Tracheal epithelial cell (primary cell): ENCODE data around the gene FCRL6. TPM values are rescaled to one million over a fixed set of nuclear protein-coding genes. Genes with fewer than 3 reads are reported as not detected.

Experiments used
- total RNA-seq: library from RNA; depleted of rRNA; stranded (reverse); fragments of >200 nt; gene quantifications from 2 replicates; pipeline ENCODE4 v1.2.1, GENCODE V29; 2014

The FCRL6 gene, protein sequence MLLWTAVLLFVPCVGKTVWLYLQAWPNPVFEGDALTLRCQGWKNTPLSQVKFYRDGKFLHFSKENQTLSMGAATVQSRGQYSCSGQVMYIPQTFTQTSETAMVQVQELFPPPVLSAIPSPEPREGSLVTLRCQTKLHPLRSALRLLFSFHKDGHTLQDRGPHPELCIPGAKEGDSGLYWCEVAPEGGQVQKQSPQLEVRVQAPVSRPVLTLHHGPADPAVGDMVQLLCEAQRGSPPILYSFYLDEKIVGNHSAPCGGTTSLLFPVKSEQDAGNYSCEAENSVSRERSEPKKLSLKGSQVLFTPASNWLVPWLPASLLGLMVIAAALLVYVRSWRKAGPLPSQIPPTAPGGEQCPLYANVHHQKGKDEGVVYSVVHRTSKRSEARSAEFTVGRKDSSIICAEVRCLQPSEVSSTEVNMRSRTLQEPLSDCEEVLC
- not detected in 2 replicates for total RNA-seq

GRCh38 chr1:159802111-159802510 lies at the start of gene FCRL6:
TSS of gene FCRL6 (plus strand) at chr1:159802360. CDS start at chr1:159802425, 65 bp downstream.

DNA sequence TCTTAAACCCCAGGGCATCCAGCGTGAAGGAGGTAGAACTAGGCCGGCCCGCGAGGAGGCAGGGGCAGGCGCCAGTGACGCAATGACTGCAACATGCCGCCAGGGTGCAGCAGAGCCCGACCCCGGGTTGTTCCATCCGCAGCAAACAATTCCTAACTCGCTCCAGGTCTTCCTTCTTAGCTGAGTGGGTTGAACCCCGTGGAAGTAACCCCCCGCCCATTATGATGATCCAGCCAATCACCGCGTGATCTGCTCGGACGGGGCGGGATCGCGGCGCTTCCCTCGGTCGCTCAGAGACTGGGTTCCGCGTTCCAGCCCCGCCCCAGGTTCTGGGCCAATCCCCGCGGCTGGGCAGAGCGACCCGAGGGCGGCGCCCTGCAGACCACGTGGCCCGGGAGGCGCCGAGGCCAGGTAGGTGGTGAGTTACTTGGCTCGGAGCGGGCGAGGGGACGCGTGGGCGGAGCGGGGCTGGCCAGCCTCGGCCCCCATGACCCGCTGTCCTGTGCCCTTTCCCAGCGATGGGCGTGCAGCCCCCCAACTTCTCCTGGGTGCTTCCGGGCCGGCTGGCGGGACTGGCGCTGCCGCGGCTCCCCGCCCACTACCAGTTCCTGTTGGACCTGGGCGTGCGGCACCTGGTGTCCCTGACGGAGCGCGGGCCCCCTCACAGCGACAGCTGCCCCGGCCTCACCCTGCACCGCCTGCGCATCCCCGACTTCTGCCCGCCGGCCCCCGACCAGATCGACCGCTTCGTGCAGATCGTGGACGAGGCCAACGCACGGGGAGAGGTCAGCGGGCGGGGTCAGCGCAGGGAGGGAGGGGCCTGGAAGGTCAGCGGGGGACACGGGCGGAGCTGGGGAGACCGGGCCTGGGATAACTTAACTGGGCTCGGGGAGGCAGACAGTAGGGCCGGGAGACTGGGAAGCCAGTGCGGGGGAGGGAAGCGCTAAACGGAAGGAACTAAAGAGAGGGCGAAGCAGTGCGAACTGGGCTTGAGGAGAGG lies 21.3 kb upstream of the FCRL6 start, which contains the start of gene DUSP23:
Gene DUSP23 (plus strand): TSS at position 380 of the 1,000 bp plus-strand sequence. CDS start 139 bp downstream, at position 519.

GRCh38 chr1:159826441-159827101 lies 24.4 kb downstream of the FCRL6 start, which contains the start of gene SLAMF8:
TSS of gene SLAMF8 (plus strand) at chr1:159826873. CDS start at chr1:159826899, 26 bp downstream.

DNA sequence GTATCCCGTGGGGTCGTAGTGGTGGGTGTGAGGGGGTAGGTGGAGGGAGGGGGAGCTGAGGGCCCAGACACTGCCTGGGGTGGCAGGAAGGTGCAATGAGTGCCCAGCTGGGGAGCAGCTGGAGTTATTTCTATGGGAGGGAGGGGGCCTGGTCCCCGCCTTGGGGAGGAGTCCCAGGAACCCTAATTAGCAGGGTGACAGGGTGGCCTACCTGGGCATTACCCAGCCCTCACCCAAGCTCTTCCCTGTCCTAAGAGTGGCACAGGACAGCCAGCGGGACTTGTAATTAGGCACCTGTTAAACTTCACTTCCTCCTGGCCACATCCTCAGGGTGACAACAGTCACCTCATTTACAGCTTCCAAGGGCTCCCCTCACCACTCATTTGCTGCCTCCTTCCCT lies 60.4 kb downstream of the FCRL6 start, which contains the start of gene VSIG8:
Gene VSIG8 (minus strand): TSS at position 101 of the 400 bp plus-strand sequence. CDS start 136 bp downstream, outside the sequence.

Other genes starting within 250 kb of the FCRL6 start
- gene APCS, start 214.5 kb upstream of the FCRL6 start, total RNA-seq = not detected in 2 replicates
- gene CRP, start 87.8 kb upstream of the FCRL6 start, total RNA-seq = not detected in 2 replicates
- gene DUSP23, start 21.4 kb upstream of the FCRL6 start, total RNA-seq = 78.2 and 107 TPM in 2 replicates
- 0.24 TPM in 1 of 2 replicates, not detected in the other for gene SLAMF8, start 24.5 kb downstream of the FCRL6 start, total RNA-seq
- gene VSIG8, start 60.3 kb downstream of the FCRL6 start, total RNA-seq = under 0.01 TPM in 1 of 2 replicates, not detected in the other
- 0.24 and 0.64 TPM in 2 replicates for gene CFAP45, start 97.8 kb downstream of the FCRL6 start, total RNA-seq
- gene TAGLN2, start 123.1 kb downstream of the FCRL6 start, total RNA-seq = 262 and 368 TPM in 2 replicates
- 8.0 and 8.7 TPM in 2 replicates for gene IGSF9, start 143.3 kb downstream of the FCRL6 start, total RNA-seq
- gene SLAMF9, start 151.9 kb downstream of the FCRL6 start, total RNA-seq = 5.5 and 12.1 TPM in 2 replicates
- 1.4 and 1.9 TPM in 2 replicates for gene PIGM, start 229.6 kb downstream of the FCRL6 start, total RNA-seq